Measurements from ENCODE around the gene RNF224.

The RNF224 gene

GRCh38 chr9:137245450-137246421 lies 18.4 kb downstream of the RNF224 start:
- no peak overlapping the region for H3K4me3 ChIP-seq (ENCODE audit: low read depth, low read length)
- TF ChIP-seq, protein P1, sequence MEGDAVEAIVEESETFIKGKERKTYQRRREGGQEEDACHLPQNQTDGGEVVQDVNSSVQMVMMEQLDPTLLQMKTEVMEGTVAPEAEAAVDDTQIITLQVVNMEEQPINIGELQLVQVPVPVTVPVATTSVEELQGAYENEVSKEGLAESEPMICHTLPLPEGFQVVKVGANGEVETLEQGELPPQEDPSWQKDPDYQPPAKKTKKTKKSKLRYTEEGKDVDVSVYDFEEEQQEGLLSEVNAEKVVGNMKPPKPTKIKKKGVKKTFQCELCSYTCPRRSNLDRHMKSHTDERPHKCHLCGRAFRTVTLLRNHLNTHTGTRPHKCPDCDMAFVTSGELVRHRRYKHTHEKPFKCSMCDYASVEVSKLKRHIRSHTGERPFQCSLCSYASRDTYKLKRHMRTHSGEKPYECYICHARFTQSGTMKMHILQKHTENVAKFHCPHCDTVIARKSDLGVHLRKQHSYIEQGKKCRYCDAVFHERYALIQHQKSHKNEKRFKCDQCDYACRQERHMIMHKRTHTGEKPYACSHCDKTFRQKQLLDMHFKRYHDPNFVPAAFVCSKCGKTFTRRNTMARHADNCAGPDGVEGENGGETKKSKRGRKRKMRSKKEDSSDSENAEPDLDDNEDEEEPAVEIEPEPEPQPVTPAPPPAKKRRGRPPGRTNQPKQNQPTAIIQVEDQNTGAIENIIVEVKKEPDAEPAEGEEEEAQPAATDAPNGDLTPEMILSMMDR (IDR thresholded peaks at IDR 0.05; ENCODE audit: low read depth, low read length) = no peak
- DNase-seq = no peak
- no peak overlapping the region; the same call in 1 of the 2 replicates for H3K27ac ChIP-seq
- no peaks in the 10 kb centered on the region for H3K27me3 ChIP-seq (ENCODE audit: insufficient read depth, low read depth, severe bottlenecking)
- H3K9me3 ChIP-seq (ENCODE audit: severe bottlenecking) = no peaks in the 10 kb centered on the region
- peaks cover 23% of the 10 kb centered on the region for H3K36me3 ChIP-seq

GRCh38 chr9:137247135-137247915 lies 20.0 kb downstream of the RNF224 start:
- Histone ChIP-seq H3K27me3 (ENCODE audit: insufficient read depth, low read depth, severe bottlenecking) (no peaks in the 10 kb centered on the region), H3K27ac (no peak overlapping the region), H3K9me3 (ENCODE audit: severe bottlenecking) (no peaks in the 10 kb centered on the region), H3K4me3 (ENCODE audit: low read depth, low read length) (no peak overlapping the region), H3K36me3 (peaks cover 15% of the 10 kb centered on the region)
- DNase-seq = no peak
- TF ChIP-seq, protein P1 (IDR thresholded peaks at IDR 0.05; ENCODE audit: low read depth, low read length) = no peak

DNA sequence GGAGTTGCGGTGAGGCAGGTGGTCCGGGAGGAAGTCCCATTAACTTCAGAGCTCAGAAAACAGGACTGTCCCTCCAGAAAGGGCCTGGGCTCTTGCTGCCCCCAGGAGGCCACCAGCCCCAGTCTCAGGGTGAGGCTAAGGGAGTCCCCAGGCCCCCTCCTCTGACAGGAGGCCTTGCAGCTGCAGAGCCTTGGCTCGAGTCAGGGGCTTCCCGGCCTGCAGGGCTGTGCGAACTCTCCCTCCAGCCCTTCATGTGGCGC lies 20.5 kb downstream of the RNF224 start:
- Histone ChIP-seq H3K27me3 (ENCODE audit: insufficient read depth, low read depth, severe bottlenecking) (no peaks in the 10 kb centered on the region), H3K27ac (no peak overlapping the region), H3K36me3 (peaks cover 10% of the 10 kb centered on the region), H3K4me3 (ENCODE audit: low read depth, low read length) (no peak overlapping the region), H3K9me3 (ENCODE audit: severe bottlenecking) (no peaks in the 10 kb centered on the region)
- TF ChIP-seq, protein P1 (IDR thresholded peaks at IDR 0.05; ENCODE audit: low read depth, low read length) = no peak
- DNase-seq = no peak

DNA sequence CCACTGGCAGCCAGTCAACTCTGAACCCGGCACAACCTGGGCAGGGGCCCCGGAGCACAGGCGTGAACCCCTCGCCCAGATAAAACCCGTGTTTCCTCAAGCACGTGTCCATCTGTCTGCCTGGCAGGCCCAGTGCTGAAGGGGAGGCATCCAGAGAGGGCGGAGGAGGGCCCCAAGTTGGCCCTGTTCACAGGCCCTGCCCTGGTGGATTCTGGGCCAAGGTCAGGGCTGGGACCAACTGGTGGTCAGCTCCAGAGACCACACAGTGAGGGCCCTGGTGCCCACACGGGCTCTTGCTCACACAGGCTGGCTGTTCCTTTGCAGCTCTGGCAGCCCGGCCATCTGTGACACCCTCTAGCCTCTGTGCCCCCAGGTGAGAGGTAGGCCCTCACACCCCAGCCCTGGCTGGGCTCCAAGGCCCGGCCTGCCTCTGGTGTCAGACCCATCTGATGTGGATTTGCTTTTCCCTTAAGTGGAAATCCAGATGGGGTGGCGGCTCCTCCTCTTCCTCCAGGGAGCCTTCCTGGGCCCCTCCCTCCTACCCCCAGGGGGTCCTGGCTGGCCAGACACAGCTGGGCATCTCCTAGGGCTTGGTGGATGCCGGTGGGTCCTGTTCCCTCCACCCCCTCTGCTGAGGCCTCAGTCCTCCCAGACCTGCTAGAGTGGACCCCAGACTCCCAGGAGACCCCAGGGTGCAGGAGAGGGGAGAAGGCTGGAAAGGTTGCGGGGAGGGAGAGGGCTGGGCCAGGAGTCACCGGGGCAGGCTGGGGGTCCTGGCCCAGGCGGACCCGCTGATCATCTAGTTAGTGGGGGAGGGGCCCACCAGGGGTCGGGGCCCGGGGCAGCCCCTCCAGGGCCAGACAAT lies 23.3 kb downstream of the RNF224 start:
- TF ChIP-seq, protein P1 (IDR thresholded peaks at IDR 0.05; ENCODE audit: low read depth, low read length) = no peak
- no peak for DNase-seq
- Histone ChIP-seq H3K9me3 (ENCODE audit: severe bottlenecking) (no peaks in the 10 kb centered on the region), H3K4me3 (ENCODE audit: low read depth, low read length) (no peak overlapping the region), H3K27me3 (ENCODE audit: insufficient read depth, low read depth, severe bottlenecking) (no peaks in the 10 kb centered on the region), H3K36me3 (no peaks in the 10 kb centered on the region), H3K27ac (no peak overlapping the region)

DNA sequence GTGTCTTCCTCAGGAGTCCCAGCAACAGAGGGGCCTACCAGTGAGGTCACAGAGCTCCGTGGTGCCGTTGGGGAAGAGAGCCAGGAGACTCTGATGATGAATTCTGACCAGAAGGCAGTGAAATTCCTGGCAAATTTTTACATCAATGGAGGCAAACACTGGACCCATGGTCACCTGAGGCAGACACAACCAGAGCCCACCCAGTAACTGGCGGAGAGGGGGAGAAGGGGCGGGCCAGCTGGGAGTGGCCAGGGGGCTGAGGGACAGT lies 23.8 kb downstream of the RNF224 start, which contains the start of gene STPG3:
Gene STPG3, plus strand, starts transcription at position 93 of the 268 bp plus-strand sequence. Its CDS starts 1 bp downstream, at position 94.
- no peak for DNase-seq
- Histone ChIP-seq H3K36me3 (no peaks in the 10 kb centered on the region; the same call in 1 of the 2 replicates), H3K4me3 (ENCODE audit: low read depth, low read length) (no peak within 1 kb of the TSS), H3K27ac (no peak within 1 kb of the TSS), H3K27me3 (ENCODE audit: insufficient read depth, low read depth, severe bottlenecking) (no peaks in the 10 kb centered on the region), H3K9me3 (ENCODE audit: severe bottlenecking) (no peaks in the 10 kb centered on the region)
- TF ChIP-seq, protein P1 (IDR thresholded peaks at IDR 0.05; ENCODE audit: low read depth, low read length) = no peak

Data from WERI-Rb-1 (cell line).